Uterus (tissue), 2 donors: Measurements from ENCODE around the gene GRK2.

Experiments
- POLR2A ChIP-seq, 2 donors: fragments of 450-650 bp; IDR thresholded peaks; one replicate each; pipeline ENCODE4 v1.6.1; 2016; ENCODE audit warnings: antibody characterized with exemption in 2 of 2, mild to moderate bottlenecking in 1 of 2, moderate library complexity in 1 of 2
- TF ChIP-seq, protein P1 (sequence below), 4 experiments: fragments of 200-600 bp in 2 of 4; fragments of 450-650 bp in 2 of 4; sonication (generic) in 2 of 4; IDR thresholded peaks; one replicate each; pipeline ENCODE4 v1.5.1; 2016 to 2019; ENCODE audit warnings: antibody characterized with exemption in 4 of 4, mild to moderate bottlenecking in 2 of 4, moderate library complexity in 1 of 4

- TF ChIP-seq, protein P1, sequence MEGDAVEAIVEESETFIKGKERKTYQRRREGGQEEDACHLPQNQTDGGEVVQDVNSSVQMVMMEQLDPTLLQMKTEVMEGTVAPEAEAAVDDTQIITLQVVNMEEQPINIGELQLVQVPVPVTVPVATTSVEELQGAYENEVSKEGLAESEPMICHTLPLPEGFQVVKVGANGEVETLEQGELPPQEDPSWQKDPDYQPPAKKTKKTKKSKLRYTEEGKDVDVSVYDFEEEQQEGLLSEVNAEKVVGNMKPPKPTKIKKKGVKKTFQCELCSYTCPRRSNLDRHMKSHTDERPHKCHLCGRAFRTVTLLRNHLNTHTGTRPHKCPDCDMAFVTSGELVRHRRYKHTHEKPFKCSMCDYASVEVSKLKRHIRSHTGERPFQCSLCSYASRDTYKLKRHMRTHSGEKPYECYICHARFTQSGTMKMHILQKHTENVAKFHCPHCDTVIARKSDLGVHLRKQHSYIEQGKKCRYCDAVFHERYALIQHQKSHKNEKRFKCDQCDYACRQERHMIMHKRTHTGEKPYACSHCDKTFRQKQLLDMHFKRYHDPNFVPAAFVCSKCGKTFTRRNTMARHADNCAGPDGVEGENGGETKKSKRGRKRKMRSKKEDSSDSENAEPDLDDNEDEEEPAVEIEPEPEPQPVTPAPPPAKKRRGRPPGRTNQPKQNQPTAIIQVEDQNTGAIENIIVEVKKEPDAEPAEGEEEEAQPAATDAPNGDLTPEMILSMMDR (IDR thresholded peaks at IDR 0.05) = no peak
- TF ChIP-seq POLR2A (IDR thresholded peaks at IDR 0.05) = no peak
Measured at GRCh38 chr11:67282155-67282875, 16.0 kb downstream of the GRK2 start.
